NCI-H1930 (cell line): ENCODE data around the gene RRM1.
"Not testable (repeated sequence)": the region's sequence is repeated elsewhere in the genome, so short reads cannot be mapped to it uniquely, and the experiment has no call there.

Source experiments
- DNase-seq, 2 experiments: peaks; one replicate each; lab custom pipeline; 2025; lab: John Stamatoyannopoulos, UW

RRM1 gene

DNA sequence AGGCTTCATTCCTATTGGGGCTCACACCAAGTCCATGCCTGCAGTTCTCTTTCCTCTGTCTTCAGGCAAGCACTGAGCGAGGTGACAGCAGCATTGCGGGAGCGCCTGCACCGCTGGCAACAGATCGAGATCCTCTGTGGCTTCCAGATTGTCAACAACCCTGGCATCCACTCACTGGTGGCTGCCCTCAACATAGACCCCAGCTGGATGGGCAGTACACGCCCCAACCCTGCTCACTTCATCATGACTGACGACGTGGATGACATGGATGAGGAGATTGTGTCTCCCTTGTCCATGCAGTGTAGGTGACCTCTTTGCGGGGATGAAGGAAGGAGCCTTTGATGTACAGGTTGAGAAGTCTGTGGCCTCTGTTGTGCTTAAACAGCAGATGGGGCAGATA is 11.4 kb upstream of the RRM1 start:
- DNase-seq = no peak

DNA sequence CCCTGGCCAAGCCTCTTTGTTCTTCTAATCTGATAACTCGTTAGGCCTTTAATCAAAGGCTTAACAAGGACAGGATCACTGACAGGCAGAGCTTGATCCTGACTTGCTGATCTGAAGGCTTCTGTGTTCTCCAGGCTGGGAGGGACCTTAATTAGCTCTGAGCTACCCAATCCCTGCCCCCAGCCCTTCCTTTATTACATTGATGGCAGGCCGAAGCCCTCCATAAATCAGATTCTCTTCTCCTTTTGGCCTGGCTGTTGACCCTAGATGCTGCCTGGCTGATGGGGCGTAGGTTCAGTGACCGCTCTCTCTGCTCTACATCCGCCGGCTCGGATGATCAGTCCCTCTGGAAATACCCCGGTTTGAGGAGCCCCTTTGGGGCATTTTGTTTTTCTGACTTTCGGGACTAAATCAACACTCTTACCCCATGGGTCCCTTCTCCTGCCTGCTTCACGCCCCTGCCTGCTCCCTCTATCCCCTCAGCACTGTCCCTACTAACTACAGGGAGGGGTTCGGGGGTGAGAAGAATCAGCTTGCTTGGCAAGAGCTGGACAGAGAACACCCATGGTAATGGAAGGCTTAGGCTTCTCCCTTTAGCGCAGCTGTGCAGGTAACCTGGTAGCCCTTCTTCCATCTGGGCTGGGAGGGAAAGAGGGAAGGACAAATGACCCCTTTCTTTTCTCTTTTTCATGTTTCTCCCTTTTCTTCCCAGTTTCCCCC is 10.0 kb upstream of the RRM1 start:
- DNase-seq = no peak

DNA sequence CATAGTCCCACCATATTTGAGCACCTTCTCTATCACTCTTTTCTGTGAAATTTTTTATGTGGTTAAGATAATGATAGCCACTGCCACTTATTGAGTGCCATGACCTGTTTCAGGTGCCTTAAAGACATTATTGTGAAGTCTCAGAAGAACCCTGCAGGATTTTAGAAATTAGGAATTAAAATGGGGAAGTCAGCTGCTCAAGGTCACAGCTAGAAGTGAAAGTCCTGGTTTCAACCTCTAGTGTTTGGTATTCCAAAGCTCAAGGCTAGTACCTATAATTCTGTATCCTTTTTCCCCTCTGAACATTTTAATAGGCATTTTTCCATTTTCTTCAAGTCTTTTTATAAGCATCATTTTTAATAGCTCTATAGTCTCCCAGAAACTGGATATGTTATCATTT is 9.0 kb upstream of the RRM1 start:
- DNase-seq = no peak

DNA sequence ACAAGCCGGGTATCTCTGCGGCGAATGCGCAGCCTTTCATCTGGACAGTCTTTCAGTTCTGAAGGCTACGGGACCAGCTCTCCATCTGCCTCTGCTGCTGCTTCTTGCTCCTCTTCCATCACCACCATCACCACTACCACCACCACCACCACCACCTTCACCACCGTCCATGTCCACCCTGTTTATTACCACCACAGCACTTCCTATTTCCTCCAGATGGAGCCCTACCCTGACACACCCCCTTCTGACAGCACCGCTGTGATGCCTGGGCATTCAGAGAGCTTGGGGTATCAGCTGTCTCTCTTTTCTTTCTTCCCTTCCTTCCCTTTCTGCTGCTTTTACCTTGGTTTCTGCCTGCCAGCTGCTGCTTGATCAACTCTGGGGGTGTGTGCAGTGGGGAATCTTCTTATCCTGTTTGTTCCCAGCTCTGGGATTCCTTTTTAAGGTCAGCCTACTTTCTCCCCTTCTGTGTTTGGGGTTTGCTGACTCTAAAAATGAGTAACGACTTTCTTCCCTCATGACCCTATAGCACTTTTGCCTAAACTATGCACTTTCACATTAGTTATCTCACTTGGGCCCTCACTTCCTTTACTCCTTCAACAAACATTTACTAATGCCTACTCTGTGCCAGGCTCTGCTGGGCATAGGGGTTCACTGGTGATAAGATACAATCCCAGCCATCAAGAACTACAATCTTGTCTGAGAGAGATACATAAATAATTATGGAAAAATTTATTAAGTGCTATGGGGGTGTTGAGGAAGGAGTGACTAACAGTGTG is 7.8 kb upstream of the RRM1 start:
- no peak for DNase-seq

DNA sequence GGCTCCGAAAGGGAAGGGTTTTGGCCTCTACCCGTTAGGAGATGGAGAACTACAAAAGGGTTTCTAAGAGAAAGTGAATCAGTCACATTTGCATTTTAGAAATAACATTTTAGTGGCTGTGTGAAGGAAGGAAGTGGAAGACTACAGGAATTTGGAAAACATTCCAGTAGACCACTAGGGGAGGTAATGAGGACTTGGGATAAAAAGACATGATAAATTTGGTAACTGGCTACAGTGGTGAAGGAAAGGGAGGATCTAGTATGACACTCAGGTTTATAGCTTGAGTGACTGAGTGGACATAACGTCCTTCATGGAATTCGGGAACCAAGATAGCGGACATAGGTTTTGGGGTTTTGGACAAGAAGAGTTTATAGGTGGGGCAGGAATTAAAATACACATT is 7.0 kb upstream of the RRM1 start:
- DNase-seq = no peak

DNA sequence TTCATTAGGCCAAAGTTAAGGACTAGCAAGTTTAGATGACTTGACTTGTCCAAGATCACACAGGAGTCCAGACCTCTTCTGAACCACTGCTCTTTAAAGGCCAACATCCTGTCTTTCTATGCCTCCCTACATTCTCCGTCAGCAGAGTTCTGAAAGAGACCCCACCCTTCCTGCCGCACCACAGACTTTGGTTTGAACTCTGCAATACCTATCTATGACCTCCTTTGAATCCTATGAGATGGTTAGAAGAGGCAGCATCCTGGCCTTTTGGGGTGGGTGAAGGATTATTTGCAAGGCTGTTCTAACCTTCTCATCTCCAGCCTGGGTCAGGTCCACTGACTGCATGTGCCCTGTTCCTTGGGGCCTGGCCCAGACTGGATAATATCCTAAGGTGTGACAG is 4.3 kb upstream of the RRM1 start:
- no peak for DNase-seq

DNA sequence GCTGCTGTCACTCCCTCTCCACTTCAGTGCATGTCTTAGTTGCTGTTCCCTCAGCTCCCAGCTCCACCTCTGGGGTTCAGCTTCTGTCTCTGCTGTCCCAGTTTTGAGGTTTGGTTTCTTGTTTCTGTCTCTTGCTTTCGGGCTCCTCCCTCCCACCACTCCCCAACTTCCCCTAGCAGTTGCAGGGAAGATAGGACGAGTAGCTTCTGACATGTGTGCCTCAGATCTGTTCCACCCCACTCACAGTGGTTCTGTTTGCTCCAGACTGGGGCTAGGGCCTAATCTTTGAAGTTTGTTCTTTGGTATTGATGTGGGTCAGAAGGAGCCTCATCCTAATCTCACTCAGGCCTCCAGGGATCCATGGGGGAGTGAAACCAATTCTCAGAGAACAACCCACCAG is 2.6 kb upstream of the RRM1 start:
- DNase-seq = no peak

DNA sequence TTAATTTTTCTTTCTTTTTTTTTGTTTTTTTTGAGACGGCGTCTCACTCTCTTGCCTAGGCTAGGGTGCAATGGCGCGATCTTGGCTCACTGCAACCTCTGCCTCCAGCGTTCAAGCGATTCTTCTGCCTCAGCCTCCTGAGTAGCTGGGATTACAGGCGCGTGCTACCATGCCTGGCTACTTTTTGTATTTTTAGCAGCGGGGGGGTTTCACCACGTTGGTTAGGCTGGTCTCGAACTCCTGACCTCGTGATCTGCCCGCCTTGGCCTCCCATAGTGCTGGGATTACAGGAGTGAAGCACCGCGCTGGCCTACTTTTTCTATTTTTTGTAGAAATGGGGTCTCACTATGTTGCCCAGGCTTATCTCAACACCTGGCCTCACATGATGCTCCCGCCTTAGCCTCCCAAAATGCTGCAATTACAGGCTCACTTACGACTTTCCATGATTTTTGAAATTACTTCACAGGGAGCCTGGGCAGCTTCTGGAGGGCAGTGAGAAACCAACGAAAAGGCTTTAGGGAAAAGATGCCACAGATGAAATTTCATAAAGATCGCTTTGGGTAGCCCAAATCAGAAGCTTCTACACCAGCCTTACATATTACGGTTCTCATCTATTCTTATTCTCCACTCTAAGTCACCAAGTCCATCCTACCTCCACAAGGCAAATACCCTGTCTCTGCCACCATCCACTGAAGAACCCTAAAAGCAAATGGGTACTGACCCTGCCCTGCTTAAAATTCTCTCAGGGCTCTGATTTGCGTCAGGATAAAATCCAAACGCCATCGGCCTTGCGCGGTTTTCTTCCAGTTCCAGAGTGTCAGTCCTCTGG is 866 bp upstream of the RRM1 start:
- DNase-seq = no peak

DNA sequence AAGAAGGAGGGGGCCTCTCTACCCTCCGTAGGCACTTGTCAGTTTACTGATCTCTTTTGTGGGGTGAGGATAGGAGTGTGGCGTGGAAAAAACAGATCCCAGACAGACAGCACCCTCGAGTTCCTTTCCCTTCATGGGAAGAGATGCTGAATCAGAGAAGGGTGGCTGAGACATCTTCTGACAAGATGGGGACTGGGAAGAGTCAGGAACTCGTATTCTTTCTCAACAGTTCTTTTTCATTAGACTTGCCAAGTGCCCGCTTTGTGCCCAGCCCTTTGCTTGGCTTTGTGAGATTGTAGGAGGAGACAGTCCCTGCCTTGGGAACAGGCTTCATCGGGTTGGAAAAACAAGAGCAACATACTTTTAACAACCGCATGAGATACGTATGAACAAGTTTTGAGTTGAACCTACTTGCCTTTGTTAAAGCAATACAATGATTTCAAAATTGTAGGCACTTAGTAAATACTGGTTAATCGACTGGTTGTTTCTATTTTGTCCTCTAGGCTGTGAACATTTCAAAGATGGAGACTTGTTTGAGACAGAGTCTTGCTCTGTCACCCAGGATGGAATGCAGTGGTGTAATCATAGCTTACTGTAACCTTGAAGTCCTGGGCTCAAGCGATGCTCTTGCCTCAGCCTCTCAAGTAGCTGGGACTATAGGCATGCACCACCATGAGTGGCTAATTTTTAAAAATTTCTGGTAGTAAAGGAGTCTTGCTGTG is 1.1 kb downstream of the RRM1 start:
- no peak for DNase-seq

DNA sequence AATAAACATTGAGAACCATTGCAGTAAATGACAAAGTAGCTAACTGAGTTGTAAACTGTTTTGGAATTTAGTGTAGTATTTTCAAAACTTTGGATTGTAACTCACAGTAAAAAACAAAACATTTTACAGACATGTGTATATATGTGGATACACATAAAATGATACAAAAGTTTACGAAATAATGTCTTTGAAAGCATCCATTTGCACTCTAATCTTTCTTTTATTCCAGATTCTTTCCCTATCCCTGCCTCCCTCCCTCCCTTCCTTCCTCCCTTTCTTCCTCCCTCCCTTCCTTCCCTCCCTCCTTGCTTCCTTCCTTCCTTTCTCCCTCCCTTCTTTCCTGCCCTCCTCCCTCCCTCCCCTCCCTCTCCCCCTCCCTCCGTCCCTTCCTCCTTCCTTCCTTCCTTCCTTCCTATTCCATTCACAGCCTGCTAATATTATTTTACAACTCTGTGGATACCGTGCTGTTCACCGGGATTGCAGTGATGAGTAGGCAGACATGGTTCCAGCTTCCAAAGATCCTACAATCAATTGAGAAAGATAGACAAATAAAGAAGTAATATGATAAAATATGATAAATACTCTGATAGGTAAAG is 3.5 kb downstream of the RRM1 start:
- DNase-seq = no peak

DNA sequence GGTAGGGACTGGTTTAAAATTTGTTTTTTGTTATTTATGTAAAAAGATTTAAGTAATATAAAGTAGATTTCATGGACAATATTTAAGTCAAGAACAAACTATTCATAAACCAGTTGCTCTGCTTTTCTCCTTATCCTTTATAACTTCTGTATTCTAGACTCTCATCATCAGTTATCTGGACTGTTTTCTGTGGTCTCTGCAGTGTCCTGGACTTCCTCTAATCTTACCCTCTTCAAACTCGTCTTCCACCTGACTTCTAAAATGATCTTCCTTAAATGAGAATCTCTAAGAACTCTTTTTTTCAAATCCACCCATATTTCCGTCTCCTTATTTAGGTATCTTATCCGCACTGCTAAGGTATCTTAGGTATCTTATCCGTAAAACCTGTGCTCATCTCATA is 8.1 kb downstream of the RRM1 start:
- DNase-seq = no peak

DNA sequence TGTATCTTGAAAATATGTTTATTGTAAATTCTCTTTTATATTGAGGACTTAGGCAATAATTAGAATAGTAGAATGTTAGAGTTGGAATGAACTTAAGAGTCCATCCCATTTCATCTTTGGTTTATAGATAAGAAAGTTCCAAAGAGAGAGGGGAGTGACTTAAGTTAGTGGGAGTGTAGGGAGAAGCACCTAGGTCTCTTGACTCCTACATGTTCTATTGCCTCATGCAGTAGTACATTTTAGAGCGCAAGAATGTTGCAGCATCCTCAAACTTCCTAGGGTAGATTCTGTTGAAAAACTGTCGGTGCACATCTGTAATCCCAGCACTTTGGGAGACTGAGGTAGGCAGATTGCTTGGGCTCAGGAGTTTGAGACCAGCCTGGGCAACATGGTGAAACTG is 8.7 kb downstream of the RRM1 start:
- no peak for DNase-seq

DNA sequence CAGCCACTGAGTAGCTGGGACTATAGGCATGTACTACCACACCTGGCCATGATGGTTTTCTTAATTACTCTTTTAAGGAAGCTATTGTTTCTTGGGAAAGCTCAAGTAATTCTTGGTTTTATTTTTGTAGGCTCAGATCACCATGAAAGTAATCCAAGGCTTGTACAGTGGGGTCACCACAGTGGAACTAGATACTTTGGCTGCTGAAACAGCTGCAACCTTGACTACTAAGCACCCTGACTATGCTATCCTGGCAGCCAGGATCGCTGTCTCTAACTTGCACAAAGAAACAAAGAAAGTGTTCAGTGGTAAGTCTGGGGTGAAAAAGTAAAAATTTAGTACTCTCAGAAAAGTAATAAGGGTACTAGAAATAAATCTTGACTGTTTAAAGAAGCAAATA is 11.3 kb downstream of the RRM1 start:
- DNase-seq = no peak

DNA sequence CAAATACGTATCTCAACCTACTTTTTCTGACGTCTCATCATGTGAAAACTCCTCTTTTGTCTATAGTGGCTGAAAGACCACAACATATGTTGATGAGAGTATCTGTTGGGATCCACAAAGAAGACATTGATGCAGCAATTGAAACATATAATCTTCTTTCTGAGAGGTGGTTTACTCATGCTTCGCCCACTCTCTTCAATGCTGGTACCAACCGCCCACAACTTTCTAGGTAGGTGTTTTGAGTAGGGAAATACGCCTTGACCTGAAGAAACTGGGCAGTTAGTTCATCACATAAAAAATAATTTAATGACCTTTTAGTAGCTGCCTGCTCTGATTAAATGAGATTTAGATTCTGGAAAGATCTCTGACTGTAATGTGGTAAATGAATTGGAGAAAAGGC is 17.2 kb downstream of the RRM1 start:
- no peak for DNase-seq

DNA sequence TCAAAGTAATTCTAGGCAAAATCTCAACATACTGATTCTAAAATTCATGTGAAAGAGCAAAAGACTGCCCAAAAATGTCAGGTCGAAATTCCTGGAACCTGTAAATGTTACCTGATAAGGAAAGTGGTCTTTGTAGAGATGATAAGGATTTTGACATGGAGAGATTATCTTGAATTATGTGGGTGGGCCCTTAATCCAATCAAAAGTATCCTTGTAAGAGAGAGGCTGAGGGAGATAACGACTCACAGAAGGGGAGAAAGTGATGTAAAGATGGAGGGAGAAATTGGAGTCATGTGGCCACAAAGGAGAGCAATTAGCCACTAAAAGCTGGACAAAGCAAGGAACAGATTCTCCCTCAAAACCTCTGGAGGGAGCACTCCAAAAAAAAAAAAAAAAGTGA is 20.5 kb downstream of the RRM1 start:
- DNase-seq = no peak

DNA sequence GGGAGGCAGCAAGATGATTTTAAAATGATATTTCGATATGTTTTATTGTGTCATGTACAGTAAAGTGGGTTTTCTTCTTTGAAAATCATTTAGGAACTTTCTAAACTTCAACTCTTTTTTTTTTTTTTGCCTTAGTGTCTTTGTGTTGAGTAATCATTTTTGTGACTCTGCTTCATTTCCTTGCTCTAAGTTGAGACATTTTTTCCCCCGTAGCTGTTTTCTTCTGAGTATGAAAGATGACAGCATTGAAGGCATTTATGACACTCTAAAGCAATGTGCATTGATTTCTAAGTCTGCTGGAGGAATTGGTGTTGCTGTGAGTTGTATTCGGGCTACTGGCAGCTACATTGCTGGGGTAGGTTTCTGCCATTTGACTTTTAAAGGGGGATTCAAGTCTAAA is 23.5 kb downstream of the RRM1 start:
- DNase-seq = no peak

DNA sequence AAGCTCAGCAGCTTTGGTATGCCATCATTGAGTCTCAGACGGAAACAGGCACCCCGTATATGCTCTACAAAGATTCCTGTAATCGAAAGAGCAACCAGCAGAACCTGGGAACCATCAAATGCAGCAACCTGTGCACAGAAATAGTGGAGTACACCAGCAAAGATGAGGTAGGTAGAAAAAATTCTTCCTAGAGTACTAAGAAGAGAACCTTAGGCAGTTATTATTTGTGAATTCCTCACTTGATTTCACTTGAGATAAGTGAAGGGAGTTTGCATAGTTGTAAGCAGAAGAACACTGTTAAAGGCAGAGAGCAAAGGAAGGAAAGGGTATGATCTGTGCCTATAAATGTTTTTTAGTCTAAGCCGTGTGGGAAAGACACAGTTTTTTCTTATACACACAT is 28.6 kb downstream of the RRM1 start:
- DNase-seq = no peak

DNA sequence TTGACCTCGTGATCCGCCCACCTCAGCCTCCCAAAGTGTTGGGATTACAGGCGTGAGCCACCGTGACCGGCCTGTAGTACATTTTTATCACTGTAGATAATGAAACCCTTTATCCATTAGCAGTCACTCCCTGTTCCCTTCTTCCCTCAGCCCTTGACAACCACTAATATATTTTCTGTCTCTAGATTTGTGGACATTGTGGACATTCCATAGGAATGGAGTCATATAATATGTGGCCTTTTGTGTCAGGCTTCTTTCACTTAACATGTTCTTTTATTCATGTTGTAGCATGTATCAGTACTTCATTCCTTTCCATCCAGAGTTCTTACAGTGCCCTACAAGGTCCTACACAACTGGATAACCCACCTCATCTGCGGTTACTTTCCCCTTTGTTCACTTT is 30.5 kb downstream of the RRM1 start:
- DNase-seq = no peak

DNA sequence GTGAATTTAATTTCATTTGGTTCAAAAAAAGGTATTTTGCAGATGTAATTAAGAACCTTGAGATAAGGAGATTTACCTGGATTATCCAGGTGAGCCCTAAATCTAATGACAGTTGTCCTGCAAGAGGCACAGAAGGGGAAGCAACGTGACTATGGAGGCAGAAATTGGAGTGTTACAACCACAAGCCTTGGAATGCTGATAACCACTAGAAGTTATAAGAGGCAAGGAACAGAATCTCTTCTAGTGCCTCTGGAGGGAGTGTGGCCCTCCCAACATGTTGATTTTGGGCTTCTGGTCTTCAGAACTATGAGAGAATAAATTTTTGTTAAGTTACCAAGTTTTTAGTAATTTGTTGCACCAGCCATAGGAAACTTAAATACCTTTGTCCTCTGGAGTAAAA is 32.8 kb downstream of the RRM1 start:
- DNase-seq = no peak

DNA sequence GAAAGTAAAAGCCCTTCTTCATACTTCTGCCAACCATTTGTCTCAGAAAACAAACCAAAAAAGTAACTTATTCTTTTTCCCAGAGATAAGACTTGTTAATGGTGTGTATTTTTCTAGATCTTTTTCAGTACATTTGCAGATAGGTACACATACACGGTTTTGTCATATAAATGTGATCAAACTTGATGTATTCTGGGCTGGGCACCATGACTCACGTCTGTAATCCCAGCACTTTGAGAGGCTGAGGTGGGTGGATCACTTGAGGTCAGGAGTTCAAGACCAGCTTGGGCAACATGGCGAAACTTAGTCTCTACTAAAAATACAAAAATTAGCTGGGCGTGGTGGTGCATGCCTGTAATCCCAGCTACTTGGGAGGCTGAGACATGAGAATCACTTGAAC is 35.6 kb downstream of the RRM1 start:
- DNase-seq = not testable (repeated sequence)

DNA sequence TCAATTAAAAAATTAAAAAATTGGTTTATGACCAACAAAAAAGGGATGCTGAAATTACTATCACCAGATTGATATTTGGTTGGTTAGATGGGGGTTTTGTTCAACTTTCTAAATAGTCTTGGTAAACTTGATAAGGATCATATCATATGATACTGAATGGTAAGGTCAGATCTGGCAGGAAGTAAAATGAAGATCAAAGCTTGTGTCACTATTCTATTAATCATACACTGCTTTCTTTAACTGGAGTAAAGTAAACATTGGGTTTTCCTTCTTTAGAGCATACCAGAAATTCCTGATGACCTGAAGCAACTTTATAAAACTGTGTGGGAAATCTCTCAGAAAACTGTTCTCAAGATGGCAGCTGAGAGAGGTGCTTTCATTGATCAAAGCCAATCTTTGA is 40.2 kb downstream of the RRM1 start:
- no peak for DNase-seq

DNA sequence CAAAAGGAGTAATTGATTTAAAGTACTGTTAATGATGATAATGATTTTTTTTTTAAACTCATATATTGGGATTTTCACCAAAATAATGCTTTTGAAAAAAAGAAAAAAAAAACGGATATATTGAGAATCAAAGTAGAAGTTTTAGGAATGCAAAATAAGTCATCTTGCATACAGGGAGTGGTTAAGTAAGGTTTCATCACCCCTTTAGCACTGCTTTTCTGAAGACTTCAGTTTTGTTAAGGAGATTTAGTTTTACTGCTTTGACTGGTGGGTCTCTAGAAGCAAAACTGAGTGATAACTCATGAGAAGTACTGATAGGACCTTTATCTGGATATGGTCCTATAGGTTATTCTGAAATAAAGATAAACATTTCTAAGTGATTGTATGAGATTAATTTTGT is 43.9 kb downstream of the RRM1 start:
- no peak for DNase-seq
